HEK293 (cell line): ENCODE results near the gene SHBG.
"Not testable (repeated sequence)": the region's sequence is repeated elsewhere in the genome, so short reads cannot be mapped to it uniquely, and the experiment has no call there.

Experiments used
- TF ChIP-seq, protein P1 (sequence below): fragments of 450-650 bp; formaldehyde crosslinking; IDR thresholded peaks from 2 replicates; pipeline ENCODE4 v1.5.1; 2016; ENCODE audit warnings: missing biosample characterization, missing genetic modification characterization
- TF ChIP-seq, protein P2 (sequence below): fragments of 450-650 bp; formaldehyde crosslinking; IDR thresholded peaks from 2 replicates; pipeline ENCODE4 v1.5.1; 2016; ENCODE audit warnings: missing biosample characterization, missing genetic modification characterization

DNA sequence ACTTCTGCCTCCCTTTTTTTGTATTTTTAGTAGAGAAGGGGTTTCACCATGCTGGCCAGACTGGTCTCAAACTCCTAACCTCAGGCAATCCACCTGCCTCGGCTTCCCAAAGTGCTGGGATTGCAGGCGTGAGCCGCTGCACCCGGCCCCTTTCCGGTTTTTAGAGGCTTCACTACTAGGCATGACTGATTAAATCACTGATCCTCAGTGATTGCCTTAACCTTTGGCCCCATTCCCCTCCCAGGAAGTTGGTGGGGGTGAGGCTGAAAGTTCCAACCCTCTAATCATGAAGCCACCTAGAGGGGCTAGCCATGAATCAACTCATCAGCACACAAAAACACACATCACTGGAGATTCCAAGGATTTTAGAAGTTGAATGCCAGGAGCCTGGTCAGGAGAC lies 32.4 kb upstream of the SHBG start:
- TF ChIP-seq, protein P1, sequence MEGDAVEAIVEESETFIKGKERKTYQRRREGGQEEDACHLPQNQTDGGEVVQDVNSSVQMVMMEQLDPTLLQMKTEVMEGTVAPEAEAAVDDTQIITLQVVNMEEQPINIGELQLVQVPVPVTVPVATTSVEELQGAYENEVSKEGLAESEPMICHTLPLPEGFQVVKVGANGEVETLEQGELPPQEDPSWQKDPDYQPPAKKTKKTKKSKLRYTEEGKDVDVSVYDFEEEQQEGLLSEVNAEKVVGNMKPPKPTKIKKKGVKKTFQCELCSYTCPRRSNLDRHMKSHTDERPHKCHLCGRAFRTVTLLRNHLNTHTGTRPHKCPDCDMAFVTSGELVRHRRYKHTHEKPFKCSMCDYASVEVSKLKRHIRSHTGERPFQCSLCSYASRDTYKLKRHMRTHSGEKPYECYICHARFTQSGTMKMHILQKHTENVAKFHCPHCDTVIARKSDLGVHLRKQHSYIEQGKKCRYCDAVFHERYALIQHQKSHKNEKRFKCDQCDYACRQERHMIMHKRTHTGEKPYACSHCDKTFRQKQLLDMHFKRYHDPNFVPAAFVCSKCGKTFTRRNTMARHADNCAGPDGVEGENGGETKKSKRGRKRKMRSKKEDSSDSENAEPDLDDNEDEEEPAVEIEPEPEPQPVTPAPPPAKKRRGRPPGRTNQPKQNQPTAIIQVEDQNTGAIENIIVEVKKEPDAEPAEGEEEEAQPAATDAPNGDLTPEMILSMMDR (tag by site-specific recombination), result not testable (repeated sequence)
- TF ChIP-seq, protein P2, sequence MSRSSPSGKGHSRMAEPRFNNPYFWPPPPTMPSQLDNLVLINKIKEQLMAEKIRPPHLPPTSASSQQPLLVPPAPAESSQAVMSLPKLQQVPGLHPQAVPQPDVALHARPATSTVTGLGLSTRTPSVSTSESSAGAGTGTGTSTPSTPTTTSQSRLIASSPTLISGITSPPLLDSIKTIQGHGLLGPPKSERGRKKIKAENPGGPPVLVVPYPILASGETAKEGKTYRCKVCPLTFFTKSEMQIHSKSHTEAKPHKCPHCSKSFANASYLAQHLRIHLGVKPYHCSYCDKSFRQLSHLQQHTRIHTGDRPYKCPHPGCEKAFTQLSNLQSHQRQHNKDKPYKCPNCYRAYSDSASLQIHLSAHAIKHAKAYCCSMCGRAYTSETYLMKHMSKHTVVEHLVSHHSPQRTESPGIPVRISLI (tag by site-specific recombination), result not testable (repeated sequence)
